Body of pancreas (tissue), 4 donors: Measurements from ENCODE around the gene CD52. TPM values are rescaled to one million over a fixed set of nuclear protein-coding genes. Genes with fewer than 3 reads are reported as not detected.

Experiments used
- ATAC-seq: fragments of 150-250 bp; one replicate; pipeline ENCODE4 v1.9.1; 2016
- DNase-seq, 4 donors: peaks; one replicate each; pipeline ENCODE4 v3.0.0-alpha.2; 2019
- H3K27ac ChIP-seq, 4 donors: fragments of 200-600 bp; sonication (generic); 1 replicate in 3 of 4; 2 replicates in 1 of 4; pipeline versions ENCODE4 v1.5.1 to v1.6.1; 2016 to 2019; ENCODE audit warnings: mild to moderate bottlenecking in 1 of 4, mixed read lengths in 1 of 4, moderate library complexity in 1 of 4
- H3K27me3 ChIP-seq, 2 donors: fragments of 200-600 bp; sonication (generic); one replicate each; pipeline ENCODE4 v1.6.0; 2016; ENCODE audit warnings: mild to moderate bottlenecking in 1 of 2
- H3K36me3 ChIP-seq, 2 donors: fragments of 200-600 bp; sonication (generic); replicated peaks in 1 of 2; 2 replicates each; pipeline ENCODE4 v1.5.1; 2016; ENCODE audit warnings: low read depth in 2 of 2; ENCODE audit not compliant: insufficient read depth in 1 of 2
- H3K4me1 ChIP-seq: fragments of 200-600 bp; sonication (generic); one replicate; pipeline ENCODE4 v1.6.0; 2016
- H3K4me3 ChIP-seq, 2 donors: fragments of 200-600 bp; sonication (generic); 1 replicate in 1 of 2; 2 replicates in 1 of 2; pipeline ENCODE4 v1.5.1; 2016 to 2019
- H3K9me3 ChIP-seq, 3 donors: fragments of 200-600 bp; sonication (generic); 1 replicate in 2 of 3; 2 replicates in 1 of 3; pipeline ENCODE4 v1.5.1; 2016
- POLR2A ChIP-seq, 3 donors: fragments of 450-650 bp; IDR thresholded peaks; one replicate each; pipeline ENCODE4 v1.6.1; 2016; ENCODE audit warnings: antibody characterized with exemption in 3 of 3, mild to moderate bottlenecking in 2 of 3
- WGBS, 2 donors: methylation state at CpG; one replicate each; pipeline ENCODE4 v1.1.5; 2017; 5-methylcytosine and 5-hydroxymethylcytosine counted together
- intact Hi-C: fragments of 100-400 bp; cut with DNase I; formaldehyde crosslinking; loops from one replicate; pipeline ENCODE4 v1.15.1; 2023
- total RNA-seq, 2 donors: library from RNA; depleted of rRNA; stranded (reverse); fragments of >200 nt; gene quantifications; one replicate each; pipeline ENCODE4 v1.1.0, GENCODE V29; 2016
- TF ChIP-seq, protein P1 (sequence below), 7 experiments: fragments of 450-650 bp in 4 of 7; fragments of 200-600 bp in 3 of 7; sonication (generic) in 3 of 7; IDR thresholded peaks; one replicate each; pipeline ENCODE4 v1.5.1; 2016 to 2019; ENCODE audit warnings: antibody characterized with exemption in 7 of 7

The CD52 gene
- total RNA-seq, 2 donors from 2014 or later = not detected

GRCh38 chr1:26293911-26294463 is 23.8 kb upstream of the CD52 start:
- TF ChIP-seq POLR2A (IDR thresholded peaks at IDR 0.05) = no peak
- TF ChIP-seq, protein P1, sequence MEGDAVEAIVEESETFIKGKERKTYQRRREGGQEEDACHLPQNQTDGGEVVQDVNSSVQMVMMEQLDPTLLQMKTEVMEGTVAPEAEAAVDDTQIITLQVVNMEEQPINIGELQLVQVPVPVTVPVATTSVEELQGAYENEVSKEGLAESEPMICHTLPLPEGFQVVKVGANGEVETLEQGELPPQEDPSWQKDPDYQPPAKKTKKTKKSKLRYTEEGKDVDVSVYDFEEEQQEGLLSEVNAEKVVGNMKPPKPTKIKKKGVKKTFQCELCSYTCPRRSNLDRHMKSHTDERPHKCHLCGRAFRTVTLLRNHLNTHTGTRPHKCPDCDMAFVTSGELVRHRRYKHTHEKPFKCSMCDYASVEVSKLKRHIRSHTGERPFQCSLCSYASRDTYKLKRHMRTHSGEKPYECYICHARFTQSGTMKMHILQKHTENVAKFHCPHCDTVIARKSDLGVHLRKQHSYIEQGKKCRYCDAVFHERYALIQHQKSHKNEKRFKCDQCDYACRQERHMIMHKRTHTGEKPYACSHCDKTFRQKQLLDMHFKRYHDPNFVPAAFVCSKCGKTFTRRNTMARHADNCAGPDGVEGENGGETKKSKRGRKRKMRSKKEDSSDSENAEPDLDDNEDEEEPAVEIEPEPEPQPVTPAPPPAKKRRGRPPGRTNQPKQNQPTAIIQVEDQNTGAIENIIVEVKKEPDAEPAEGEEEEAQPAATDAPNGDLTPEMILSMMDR (IDR thresholded peaks at IDR 0.05) = no peak
- no peaks in the 10 kb centered on the region for H3K27me3 ChIP-seq
- no peaks in the 10 kb centered on the region for H3K9me3 ChIP-seq
- ATAC-seq (no peak), DNase-seq (no peak)
- no peak overlapping the region for H3K4me3 ChIP-seq
- no peaks in the 10 kb centered on the region for H3K36me3 ChIP-seq
- WGBS, 2 donors = 79% methylated on average over 7 to 11 of the region's 11 CpGs
- no peak overlapping the region for H3K27ac ChIP-seq
- intact Hi-C loops = no loop called here
- H3K4me1 ChIP-seq = no peaks in the 10 kb centered on the region

DNA sequence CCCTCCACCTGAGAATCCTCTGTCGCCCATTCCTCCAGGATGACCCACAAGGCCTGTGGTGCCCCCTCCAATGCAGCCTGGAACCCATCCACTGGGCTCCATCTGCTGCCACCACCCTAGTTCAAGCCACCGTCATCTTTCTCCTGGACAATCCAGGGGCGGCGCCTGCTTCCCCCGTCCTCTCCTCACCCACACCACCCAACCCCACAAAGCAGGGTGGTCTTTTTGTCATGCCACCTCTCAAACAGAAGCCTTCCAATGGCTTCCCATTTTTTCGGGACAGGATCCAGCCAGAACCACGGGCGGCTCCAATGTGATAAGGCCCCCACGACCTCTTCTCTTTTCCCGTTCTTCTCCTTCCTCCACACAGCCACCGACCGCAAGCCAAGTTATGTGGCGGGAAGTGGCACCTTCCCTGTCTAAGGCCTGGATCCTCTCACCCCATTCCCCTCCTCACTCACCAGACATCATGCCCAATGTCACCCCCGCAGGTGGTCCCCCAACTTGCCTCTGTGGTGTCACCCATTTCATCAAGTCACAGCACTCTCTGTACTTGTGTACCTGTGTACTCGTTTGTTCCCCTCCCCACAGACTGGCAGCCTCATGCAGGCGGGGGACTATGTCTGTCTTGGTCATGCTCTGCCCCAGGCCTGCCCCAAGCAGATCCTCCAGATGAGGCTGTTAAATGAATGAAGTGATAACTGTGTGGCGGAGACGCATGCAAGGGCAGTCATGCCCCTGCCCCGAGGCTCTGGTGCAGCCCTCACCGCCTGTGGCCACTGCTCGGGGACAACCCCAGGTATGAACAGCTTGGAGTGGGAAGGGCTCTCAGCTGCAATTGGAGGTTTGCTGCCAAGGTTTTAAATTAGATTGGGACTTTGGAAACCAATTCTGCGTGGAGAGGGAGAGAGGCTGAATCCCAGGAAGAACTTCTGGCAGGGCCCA is 22.3 kb upstream of the CD52 start:
- Histone ChIP-seq H3K36me3 (no peaks in the 10 kb centered on the region), H3K4me1 (no peaks in the 10 kb centered on the region), H3K27ac (no peak overlapping the region), H3K4me3 (no peak overlapping the region), H3K9me3 (no peaks in the 10 kb centered on the region), H3K27me3 (no peaks in the 10 kb centered on the region)
- intact Hi-C loops = no loop called here
- no peak for DNase-seq
- WGBS, 2 donors = 87 to 88% methylated on average over 16 to 22 of the region's 22 CpGs
- TF ChIP-seq, protein P1 (IDR thresholded peaks at IDR 0.05) = no peak
- no peak for TF ChIP-seq POLR2A (IDR thresholded peaks at IDR 0.05)
- ATAC-seq = no peak

DNA sequence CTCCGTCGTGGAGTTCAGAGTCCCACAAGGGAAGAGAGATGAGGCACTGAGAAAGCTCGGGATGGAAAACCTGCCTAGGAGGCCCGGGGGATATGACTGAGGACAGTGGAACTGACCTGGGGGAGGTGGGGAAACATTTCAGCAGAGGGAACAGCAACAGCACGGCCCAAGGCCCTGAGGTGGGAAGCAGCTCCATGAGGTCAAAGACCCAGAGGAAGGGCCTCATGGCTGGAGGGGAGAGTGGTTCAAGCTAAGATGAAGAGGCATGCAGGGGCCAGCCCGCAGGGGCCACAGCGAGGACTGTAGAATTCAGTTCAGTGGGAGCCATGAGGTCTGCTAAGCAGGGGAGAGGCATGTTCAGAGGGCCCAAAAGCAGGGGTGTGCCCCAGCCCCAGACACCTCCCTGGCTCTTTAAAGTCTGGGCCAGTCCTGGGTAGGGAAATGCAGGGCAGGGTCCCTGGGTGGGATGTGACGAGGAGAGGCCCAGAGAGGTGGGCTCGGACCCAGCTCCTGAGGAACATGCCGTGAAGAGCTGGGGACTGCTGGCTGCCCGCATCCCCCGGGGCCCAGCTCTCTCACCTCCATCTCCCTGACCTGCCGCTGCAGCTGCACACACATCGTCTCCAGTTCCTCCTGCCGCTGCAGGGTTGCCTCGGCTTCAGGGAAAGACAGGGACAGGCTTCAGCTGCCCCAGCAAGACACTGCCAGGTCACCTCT is 21.3 kb upstream of the CD52 start:
- no peaks in the 10 kb centered on the region for H3K27me3 ChIP-seq
- intact Hi-C loops = no loop called here
- no peaks in the 10 kb centered on the region for H3K4me1 ChIP-seq
- H3K36me3 ChIP-seq = no peaks in the 10 kb centered on the region
- DNase-seq = no peak
- TF ChIP-seq, protein P1 (IDR thresholded peaks at IDR 0.05) = no peak
- TF ChIP-seq POLR2A (IDR thresholded peaks at IDR 0.05) = no peak
- 77 to 87% methylated on average over 7 to 16 of the region's 16 CpGs for WGBS, 2 donors
- no peak overlapping the region for H3K4me3 ChIP-seq
- ATAC-seq = no peak
- no peaks in the 10 kb centered on the region for H3K9me3 ChIP-seq
- H3K27ac ChIP-seq = no peak overlapping the region

DNA sequence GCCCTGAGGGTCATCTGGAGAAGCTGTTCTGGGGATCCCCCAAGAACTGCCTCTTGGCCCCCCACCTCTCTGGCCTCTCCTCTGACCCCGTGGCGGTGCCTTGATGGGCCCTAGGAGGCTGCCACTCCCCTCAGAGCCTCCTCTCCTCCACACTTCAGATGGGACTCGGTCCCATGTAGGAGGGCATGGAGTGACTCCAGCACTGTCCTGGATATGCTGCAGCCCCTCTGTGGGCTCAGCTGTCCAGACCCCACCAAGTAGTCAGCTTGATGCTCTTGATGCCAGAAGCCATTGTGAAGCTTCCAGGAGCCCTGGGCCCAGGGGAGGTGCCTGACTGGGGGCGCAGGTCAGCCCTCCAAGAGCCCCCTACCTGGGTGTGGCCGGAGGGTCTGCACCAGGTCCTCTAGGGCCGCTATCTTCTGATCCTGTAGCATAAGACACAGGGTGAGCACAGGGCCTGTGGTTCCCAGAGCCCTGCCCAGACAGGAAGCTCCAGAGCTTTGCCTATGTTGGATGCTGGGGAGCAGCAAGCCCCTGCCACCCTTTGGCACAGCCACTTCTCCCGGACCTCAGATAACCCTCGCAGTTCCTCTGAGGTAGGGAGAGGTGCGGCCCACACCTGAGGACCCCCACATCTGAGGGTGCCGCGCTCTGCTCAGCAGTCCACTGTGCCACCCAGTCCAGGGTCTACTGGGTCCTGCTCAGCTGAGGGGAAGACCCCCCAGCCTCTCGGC is 20.5 kb upstream of the CD52 start:
- Histone ChIP-seq H3K27ac (no peak overlapping the region), H3K27me3 (no peaks in the 10 kb centered on the region), H3K36me3 (no peaks in the 10 kb centered on the region), H3K9me3 (no peaks in the 10 kb centered on the region), H3K4me3 (no peak overlapping the region), H3K4me1 (no peaks in the 10 kb centered on the region)
- 93 to 96% methylated on average over 8 to 12 of the region's 12 CpGs for WGBS, 2 donors
- intact Hi-C loops = no loop called here
- TF ChIP-seq POLR2A (IDR thresholded peaks at IDR 0.05) = no peak
- TF ChIP-seq, protein P1 (IDR thresholded peaks at IDR 0.05) = no peak
- DNase-seq (no peak), ATAC-seq (no peak)
